HG03457 (cell line): ENCODE results near the gene NINJ2.
A peak's percentile ranks its signal among the peaks of the same experiment; 100 is the strongest.

ENCODE experiments used
- ATAC-seq: cut with Tn5 transposase; IDR thresholded peaks from one replicate; pipeline ENCODE4 v1.9.1; 2021; ENCODE audit warnings: moderate number of reproducible peaks; ENCODE audit not compliant: unreplicated experiment

Gene NINJ2

DNA sequence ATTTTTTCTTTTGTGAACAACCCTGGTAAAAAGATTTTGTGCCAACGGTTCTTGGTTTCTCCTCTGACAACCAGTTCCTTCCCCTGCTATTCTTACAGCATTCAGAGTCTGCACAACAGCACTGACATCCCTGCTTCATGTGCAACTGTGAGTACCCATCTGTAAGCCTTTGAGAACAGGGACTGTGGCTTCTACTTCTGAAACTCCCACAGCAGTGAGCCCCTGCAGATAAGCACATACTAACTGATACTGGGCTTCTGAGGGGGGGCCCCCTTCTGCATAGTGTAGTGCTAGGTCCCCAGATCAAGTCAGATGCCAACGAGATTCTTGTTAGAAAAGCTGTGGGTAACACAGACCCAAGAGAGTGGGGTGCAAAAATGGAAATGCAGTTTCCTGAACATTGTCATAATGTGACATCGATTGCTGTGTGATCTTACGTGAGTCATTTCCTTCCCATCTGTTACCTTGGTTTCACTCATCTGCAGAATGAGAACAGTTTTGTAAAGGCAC is 11.1 kb upstream of the NINJ2 start:
- peak; percentile 72 for ATAC-seq

DNA sequence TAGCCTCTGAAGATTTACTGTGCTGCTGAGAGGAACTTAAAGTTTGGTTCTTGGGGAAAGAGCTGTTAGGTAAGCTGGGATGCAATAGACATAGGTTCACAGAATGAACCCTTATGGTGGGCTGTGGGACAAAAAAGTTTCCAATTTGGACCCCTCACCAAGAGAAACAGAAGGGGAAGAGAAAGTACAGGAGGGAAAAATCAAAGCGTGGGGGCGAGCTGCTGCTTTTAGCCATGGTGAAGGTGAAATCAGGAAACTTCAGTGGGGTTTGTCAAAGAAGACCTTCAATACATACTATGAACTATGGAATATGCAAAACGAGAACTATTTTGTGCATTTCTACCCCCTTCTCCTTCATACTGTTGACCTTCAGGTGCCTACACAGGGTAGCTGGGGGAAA is 10.6 kb upstream of the NINJ2 start:
- peak; percentile 1 for ATAC-seq

DNA sequence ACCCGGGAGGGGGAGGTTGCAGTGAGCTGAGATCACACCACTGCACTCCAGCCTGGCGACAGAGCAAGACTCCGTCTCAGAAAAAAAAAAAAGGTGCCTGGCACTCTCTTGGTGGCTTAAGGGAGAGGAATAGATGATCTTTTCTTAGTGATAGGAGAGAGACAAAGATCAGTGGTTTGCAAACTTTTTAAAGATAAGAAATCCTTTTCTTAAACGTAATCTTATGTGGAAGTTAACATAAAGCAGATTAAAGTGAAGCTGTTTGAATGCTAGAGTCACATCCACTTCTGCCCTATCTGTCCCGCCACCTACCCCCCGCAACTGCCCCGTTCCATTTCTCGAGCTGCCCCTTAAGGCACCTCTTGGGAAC is 6.3 kb upstream of the NINJ2 start:
- ATAC-seq = no peak

DNA sequence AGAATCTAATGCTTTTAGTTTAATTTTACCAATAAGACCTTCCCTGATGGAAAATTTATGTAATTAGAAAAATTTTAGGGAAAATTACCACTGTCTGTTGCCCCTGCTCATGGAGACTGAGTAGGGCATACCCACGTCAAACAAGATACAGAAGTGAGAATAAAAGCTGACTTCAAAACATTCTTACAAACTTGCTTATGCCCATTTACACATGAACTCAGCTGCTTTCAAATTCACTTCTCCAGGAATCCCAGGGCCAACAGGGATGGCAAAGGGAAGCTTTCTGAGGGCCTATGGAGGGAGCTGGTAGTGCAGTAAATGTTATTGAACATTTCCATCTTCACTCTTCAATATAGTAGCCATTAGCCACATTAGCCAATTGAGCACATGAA is 4.8 kb upstream of the NINJ2 start:
- no peak for ATAC-seq

DNA sequence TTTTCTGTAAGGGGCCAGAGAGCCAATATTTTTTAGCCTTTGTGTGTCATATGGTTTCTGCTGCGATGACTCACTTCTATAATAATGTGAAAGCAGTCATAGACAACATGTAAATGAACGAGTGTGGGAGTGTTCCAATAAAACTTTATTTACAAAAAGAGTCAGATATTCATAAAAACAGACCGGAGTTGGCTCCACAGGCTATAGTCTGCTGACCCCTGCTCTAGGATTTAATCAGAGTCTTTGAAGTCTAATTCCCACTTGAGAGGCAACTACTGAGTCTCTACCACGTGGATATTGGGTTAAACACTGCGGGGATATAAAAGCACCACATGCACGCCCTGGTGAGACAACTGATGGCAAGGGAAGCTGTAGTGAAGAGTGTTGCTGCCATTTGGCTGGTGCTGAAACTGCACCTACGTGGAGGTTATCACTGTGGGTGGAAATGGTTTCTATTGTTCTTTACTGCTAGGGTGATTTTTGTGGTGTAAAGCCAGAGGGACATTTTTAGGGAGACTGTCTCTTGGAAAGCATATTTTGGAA is 3.6 kb upstream of the NINJ2 start:
- ATAC-seq = no peak

DNA sequence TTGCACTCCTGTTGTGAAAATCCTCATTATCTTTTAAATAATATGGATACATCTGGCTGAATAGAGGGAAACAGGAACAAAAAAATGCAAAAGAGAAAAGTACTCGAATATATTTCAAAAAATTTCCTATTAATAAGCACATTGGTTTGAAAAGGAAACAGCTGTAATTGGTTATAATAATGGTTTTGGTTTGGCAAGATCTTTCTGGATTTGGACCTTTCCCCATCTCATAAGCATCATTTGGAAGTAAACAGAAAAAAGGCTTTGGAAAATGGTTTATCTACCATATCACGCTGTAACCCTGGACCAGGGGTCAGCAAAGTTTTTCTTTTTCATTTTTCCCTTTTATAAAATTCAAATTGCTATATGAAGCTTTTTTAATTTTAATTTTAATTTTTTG is 2.8 kb upstream of the NINJ2 start:
- ATAC-seq = no peak

DNA sequence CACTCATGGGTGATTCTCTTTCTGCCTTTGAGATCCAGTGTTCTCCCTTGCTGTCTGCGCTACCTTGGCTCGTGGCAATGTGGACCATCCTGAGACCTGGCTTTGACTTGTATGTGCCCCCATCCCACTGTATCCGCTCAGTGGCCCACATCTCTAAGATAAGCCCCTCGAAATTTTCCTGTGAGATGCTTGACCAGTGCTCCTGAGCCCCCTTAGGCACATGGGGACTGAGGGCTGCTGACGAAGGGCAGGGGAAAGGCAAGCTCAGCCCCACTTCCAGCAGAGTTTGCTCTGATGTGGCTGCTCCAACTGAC is 1.5 kb upstream of the NINJ2 start:
- ATAC-seq = no peak

DNA sequence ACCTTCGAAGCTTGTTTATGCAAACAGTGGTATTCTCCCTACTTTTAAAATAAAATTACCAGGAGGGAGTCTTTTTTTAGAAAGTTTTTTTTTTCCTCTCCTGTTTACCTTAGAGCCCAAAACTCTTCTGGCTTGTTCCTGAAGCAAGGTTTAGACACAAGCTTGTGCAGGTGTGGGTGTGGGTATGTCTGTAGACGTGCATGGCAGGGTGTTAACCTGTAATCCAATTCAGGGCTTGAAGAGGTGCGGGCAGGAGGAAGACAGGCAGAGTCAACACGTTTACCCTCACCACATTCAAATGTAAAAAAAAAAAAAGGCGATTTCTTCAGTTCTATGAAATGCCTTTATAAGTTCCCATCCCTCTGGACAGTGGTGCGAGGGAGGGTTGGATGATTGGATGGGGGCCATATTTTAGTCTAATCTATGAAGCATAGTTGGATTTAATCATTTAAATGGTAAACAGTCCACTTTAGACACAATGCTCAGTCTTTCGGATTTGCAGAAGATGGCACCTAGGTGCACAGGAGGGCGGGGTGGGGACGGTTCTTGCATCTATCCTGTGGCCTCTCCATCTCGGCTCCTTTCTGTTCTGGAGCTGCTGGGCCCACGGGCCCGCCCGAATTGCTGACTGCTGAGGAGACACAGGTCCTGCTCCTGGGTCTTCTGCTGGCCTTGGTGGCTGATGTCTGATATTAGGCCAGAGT is 982 bp upstream of the NINJ2 start:
- no peak for ATAC-seq

DNA sequence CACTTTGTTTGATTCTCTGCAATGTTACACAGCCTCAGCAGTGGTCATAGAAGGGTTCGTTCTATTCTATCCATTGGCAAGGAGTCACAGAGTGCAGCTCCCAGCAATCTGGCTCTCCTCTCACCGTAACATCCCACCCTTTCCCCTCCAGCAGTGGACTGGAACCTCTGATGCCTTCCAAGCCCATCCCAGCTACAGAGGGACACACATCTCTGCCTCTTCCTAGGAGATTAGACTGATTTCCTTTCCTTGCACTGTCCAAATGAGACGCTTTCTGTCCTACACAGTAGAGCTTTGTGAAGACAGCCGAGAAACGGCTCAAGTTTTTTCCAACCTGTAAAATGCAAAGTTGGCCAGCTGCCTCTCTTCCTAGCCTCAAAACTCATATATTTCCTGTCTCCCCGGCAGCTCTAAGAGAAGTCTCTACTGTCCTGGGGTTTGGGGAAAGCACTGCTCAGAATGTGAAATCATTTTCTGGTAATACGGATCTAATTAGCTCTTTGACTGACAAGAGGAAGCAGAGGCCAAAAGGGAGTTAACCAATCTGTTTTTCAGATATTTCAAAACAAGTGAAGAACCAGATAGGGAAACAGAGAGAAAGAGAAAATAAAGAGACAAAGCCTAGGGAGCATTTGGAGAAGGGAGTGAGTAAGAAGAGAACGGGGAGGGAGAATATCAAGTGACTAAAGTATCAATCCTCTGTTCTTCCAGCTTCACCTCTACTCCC is 516 bp downstream of the NINJ2 start:
- no peak for ATAC-seq

DNA sequence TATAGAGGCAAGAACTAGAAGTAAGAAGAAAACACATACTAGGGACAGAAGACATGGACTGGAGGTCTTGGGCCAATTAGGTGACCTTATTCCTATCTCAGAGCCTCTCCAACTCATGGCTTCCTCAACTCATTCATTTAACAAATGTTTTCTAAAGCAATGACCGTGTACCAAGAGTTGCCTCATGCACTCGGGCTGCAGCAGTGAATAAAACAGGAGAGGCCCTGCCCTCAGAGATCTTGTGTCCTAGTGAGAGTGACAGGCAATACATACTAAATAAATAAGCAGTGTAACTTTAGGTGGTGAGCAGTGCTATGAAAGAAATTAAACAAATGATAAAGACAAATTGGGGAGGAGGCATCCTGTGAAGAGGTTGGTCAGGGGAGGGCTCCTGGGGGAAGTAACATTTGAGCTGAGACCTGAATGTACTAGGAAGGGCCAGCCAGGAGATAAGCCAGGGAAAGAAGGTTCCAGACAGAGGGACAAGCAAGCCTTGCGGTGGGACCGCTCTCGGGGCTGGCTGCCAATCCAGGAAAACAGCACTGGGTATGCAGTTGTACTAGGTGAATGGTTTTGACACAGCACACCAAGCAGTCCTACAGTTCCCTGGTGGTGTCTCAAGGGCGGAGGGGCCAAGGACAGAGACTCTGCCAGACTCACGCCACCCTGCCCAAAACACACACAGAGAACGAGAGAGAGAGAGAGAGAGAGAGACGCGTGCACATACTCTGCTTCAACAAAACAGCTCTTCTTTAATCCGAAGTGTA is 1.3 kb downstream of the NINJ2 start:
- ATAC-seq = no peak

DNA sequence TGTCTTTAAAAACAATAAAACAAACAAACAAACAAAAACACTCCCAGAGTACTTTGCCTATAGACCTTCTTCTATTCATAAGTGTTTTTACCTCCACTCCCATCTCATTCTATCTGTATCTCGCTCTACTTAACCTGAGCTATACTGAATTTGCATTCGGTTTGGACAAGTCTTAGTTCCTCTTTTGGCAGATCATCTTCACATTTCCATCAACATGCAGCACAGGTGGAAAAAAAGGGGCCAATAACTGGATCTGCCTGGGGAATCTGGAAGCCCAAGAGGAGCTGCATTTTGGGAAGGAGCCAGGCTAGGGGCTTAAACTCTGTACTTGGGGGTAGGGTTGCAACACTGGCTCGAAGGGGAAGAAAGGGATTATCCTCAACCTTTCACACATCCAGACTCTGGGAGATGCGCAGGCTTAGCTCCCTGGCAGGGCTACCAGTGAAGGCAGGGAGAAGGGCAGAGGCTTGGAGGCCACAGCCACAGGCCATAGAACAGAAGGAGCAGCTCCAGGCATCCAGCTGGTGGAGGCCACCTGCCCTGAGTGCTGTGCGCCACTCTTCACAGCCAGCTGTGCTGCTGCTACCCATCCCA is 4.1 kb downstream of the NINJ2 start:
- no peak for ATAC-seq

DNA sequence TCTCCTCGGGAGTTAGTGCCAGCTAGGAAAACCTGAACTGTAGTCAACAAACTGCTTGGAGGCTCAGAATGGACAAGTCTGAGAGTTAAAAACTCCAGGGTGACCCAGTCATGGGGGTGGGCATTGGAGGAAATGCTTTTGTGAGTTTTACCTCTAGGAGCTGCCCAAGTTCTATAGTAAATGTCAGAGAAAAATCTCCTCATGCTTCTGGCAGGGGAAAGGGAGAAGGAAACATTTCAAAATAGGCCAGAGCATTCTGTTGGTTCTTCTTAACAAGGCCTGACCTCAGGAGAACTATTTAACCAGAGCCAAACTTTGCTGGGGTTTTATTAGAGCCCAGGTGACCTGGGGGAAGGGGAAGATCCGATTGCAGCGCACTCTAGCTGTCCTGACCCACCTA is 12.3 kb downstream of the NINJ2 start:
- ATAC-seq = no peak

DNA sequence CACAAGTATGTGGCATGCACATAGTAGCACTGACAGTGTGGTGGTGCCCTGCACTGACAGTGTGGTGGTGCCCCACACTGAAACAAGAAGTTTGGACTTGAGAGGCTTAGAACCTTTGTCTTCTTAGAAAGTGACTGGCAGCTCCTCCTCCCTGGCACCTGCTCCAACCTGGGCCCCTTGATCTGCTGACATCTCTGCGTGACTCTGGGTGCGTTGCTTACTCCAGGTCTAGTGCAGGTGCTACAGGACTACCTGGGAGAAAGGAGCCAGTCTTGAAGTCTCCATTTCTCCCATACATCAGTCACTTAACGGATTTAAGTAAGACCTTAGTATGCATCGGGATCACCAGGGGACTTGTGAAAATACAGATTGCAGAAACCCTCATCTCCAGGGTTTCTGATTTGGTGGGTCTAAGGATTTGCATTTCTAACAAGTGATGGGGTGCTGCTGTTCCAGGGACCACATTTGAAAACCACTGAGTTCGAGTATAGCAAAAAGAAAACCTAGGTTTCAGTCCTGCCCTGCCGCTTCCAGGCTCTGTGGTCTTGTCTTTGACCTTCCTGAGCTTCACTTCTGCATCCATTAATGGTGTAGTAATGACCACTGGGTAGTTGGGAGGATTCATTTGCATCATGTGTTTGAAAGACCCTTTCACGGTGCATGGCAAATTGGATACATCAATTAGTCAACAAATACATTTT is 15.7 kb downstream of the NINJ2 start:
- ATAC-seq = no peak

DNA sequence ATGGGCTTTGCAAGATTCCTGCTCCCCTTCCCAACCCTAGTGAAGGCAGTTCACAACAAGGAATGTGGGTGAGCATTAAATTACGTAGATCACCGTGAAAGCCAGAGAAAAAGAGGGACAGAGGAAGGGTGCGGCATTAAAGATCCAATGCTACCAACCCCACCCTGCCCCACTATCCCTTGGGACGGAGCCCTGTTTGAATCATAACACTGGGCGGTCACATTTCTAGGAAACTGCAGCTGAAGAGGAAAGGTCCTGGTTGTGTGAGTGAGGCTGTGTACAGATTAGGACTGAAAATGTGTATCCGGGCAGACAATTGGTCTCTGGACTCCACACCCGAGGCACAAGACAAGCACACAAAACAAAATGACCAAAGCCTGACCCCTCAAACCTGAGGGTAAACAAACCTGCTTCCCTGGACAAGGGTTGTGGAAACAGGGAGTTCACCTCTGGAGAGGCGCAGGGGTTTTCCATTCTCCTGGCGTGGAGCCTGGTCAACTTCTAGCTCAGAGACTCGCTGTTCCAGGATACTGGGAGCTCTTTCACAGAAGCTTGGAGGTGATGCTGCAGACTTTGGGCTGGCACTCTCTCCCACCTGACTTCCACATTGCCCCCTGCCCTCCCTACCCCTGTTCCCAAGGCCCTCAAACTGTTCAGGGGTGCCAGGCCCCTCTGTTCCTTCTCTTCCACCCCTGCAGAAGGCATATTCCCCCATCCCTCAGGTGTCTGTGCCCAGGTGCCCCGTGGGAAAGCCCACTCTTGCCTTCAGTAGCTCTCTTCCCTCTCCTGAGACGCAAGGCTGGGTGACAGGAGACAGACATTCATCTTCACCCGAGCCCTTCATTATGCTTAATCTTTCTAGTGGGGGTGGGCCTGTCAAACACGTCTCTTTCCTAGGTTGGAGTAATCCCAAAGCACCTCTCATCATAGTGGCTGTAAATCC is 16.5 kb downstream of the NINJ2 start:
- ATAC-seq = no peak

DNA sequence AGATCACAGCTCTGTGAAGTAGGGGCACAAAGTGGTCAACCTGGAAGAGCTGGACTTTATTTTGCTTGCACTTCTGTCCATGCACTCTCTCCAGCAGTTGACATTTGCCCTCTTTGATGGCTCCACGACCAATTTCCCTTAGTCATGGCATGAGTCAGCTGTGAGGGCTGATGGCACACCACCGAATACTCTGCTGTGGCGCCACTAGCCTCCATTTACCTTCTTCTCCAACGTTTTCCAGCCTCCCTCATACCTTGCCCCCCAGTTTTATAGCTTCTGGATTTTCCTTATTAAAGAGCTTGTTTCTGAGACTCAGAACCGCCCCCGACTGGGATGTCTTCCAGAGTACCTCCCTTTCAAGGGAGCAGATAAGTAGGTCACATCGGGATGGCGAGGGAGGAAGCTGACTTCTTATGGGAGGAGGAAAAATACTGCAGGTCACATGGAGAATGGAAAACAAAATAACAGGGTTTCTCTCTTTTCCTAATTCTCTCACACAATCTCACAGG is 17.6 kb downstream of the NINJ2 start:
- no peak for ATAC-seq

DNA sequence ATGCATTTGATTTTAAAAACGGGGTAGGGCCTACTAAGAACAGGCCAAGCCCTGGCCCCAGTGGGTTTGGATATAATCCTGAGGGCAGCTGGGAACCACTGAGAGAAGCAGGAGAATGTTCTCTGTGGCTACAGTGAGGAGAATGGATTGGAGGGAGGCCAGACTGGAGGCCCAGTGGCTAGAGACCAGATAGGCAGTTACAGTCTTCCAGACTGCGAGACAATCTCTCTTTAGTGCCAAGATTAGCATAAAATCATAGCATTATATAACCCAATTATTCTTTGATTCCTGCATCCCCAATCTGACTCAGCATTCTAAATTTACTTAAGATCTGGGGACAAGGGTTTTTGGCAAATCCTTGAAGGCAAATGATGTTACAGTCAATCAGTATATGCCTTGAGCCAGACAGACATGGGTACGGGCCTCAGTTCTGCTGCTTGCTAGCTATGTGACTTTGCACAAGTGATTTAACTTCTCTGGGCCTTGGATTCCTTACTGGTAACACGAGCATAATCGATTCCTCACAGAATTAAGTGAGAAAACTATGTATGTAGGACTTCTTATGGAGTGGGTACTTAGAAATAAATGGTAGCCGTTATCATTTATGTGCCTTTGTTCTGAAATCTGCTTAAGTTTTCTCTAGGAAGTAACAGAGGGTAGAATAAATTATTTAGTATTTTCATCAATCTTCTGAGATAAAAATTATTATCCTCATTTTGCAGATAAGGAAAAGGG is 18.3 kb downstream of the NINJ2 start:
- no peak for ATAC-seq

DNA sequence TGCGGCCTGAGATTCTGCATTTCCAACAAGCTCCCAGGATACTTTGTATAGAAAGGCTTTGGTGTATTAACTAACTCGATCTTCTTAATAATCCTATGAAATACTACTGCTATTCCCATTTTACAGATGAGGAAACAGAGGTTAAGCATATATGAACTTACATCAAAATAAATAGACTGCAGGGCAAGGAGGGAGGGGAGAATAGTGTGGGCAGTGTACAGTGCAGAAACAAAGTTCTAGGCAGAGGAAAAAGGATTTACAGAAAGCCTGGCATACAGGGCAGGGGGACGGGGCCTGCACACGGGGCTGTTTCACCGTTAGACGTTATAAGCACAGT is 19.0 kb downstream of the NINJ2 start:
- no peak for ATAC-seq

DNA sequence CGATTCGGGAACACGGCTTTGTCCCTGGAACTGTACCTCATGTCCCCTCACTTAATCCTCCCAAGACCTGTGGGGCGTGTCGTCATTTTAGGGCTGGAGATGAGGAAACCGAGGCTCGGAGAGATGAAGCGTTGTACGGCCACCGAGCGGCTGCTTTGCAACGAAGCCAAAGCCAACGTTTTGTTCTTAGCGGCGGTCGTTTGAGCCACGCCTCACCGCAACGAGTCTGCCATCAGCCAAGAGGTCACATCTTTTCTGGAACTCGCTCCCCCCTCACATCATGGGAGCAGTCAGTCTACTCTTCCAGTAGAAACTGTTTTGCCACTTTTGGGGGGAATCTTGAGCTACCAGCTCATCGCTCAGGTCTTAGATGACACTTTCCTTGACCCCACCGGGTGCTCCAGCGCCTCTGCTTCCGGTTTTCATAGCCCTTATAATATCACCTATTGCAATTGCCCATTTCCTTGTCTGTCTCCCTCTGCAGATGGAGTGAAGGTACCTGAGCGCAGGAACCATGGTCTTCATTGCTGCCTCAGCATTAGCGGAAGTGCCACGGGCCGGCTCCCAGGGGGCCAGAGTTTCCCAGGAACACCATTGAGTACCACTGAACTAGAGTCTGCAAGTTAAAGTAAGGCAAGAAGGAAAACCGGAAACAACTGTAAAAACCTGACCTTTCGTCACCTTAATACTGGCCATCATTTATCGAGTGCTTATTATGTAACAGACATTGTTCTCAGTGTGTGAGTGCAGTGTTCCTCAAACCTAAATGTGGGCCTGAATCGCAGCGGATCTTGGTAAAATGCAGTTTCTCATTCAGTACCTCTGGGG is 19.6 kb downstream of the NINJ2 start:
- no peak for ATAC-seq
